Ishikawa (cell line): ENCODE data around the gene HYOU1.
A peak's percentile ranks its signal among the peaks of the same experiment; 100 is the strongest.

Source experiments
- CEBPB ChIP-seq: IDR thresholded peaks from 2 replicates; pipeline ENCODE4 v1.6.1; 2012
- CREB1 ChIP-seq: IDR thresholded peaks from 2 replicates; pipeline ENCODE4 v1.6.1; 2012; ENCODE audit warnings: low read depth
- EGR1 ChIP-seq: IDR thresholded peaks from 2 replicates; pipeline ENCODE4 v1.6.1; 2012
- EP300 ChIP-seq: IDR thresholded peaks from 2 replicates; pipeline ENCODE4 v1.6.1; 2012; ENCODE audit warnings: borderline replicate concordance
- FOXM1 ChIP-seq: IDR thresholded peaks from 2 replicates; pipeline ENCODE4 v1.6.1; 2012; ENCODE audit warnings: low read depth, borderline replicate concordance
- MAX ChIP-seq: IDR thresholded peaks from 2 replicates; pipeline ENCODE4 v1.6.1; 2012
- NFIC ChIP-seq: IDR thresholded peaks from 2 replicates; pipeline ENCODE4 v1.6.1; 2012
- RAD21 ChIP-seq: IDR thresholded peaks from 2 replicates; pipeline ENCODE4 v1.6.1; 2012; ENCODE audit warnings: low read depth
- TAF1 ChIP-seq: IDR thresholded peaks from 2 replicates; pipeline ENCODE4 v1.6.1; 2012; ENCODE audit warnings: low read depth, mild to moderate bottlenecking
- TCF12 ChIP-seq: IDR thresholded peaks from 2 replicates; pipeline ENCODE4 v1.6.1; 2012; ENCODE audit warnings: low read depth
- TEAD4 ChIP-seq: IDR thresholded peaks from 2 replicates; pipeline ENCODE4 v1.6.1; 2012
- USF1 ChIP-seq: IDR thresholded peaks from 2 replicates; pipeline ENCODE4 v1.6.1; 2012
- YY1 ChIP-seq: IDR thresholded peaks from 2 replicates; pipeline ENCODE4 v1.6.1; 2012; ENCODE audit warnings: low read depth
- ZBTB7A ChIP-seq: IDR thresholded peaks from 2 replicates; pipeline ENCODE4 v1.6.1; 2012; ENCODE audit warnings: low read depth
- TF ChIP-seq, protein P1 (sequence below): IDR thresholded peaks from 2 replicates; pipeline ENCODE4 v1.6.1; 2012; ENCODE audit warnings: low read depth, mild to moderate bottlenecking

Gene HYOU1

DNA sequence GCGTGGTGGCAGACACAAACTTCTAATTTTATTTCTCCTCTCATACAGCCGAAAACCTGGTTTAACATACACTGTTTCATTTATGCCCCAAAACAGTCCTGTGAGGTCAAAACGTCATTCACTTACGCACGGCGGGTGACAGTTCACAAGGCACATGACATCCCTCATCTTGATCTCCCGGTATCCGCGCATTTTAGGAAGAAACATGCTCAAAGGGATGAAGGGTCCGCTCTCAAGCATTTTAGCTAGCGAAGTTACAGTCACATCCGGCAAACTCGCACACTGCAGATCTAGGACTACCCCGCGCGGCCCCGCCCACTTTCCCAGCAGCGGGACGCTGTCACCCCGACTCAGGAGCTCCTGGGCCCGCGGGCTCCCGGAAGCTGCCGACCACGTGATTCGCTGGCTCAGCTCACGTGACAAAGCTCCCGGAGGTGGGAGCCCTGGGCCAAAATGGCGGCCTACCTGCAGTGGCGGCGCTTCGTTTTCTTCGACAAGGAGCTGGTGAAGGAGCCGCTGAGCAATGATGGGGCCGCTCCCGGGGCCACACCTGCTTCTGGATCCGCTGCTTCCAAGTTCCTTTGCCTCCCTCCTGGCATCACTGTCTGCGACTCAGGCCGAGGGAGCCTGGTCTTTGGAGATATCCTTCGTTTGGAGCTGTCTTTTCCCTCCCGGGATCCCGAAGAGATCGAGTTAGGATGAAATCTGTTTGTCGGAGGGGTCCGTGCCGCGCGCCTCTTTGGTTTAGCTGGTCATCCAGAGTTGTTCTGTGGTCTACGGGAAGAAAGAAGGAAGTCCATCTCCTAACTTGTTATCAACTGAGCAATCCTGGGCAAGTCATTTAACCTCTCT, 10.6 kb upstream of the HYOU1 start, which contains the start of gene VPS11:
Gene VPS11 (plus strand): TSS at position 448 of the 852 bp plus-strand sequence. CDS start 6 bp downstream, at position 454.
- peak; percentile 76 for TF ChIP-seq MAX
- TF ChIP-seq RAD21: no peak
- TF ChIP-seq, protein P1, sequence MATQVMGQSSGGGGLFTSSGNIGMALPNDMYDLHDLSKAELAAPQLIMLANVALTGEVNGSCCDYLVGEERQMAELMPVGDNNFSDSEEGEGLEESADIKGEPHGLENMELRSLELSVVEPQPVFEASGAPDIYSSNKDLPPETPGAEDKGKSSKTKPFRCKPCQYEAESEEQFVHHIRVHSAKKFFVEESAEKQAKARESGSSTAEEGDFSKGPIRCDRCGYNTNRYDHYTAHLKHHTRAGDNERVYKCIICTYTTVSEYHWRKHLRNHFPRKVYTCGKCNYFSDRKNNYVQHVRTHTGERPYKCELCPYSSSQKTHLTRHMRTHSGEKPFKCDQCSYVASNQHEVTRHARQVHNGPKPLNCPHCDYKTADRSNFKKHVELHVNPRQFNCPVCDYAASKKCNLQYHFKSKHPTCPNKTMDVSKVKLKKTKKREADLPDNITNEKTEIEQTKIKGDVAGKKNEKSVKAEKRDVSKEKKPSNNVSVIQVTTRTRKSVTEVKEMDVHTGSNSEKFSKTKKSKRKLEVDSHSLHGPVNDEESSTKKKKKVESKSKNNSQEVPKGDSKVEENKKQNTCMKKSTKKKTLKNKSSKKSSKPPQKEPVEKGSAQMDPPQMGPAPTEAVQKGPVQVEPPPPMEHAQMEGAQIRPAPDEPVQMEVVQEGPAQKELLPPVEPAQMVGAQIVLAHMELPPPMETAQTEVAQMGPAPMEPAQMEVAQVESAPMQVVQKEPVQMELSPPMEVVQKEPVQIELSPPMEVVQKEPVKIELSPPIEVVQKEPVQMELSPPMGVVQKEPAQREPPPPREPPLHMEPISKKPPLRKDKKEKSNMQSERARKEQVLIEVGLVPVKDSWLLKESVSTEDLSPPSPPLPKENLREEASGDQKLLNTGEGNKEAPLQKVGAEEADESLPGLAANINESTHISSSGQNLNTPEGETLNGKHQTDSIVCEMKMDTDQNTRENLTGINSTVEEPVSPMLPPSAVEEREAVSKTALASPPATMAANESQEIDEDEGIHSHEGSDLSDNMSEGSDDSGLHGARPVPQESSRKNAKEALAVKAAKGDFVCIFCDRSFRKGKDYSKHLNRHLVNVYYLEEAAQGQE: no peak
- peak; percentile 98 for TF ChIP-seq USF1
- no peak for TF ChIP-seq EGR1
- no peak for TF ChIP-seq EP300
- TF ChIP-seq CREB1: no peak
- no peak for TF ChIP-seq NFIC
- TF ChIP-seq FOXM1: no peak
- peak; percentile 98 for TF ChIP-seq YY1
- TF ChIP-seq TCF12: peak; percentile 41
- TF ChIP-seq TAF1: peak; percentile 88
- no peak for TF ChIP-seq CEBPB
- 0 out of 2 replicates have a peak, but pooled peaks have one; percentile 4 for TF ChIP-seq TEAD4
- TF ChIP-seq ZBTB7A: no peak

GRCh38 chr11:119065369-119065768, 8.4 kb upstream of the HYOU1 start:
- TF ChIP-seq MAX: no peak
- TF ChIP-seq RAD21: peak; percentile 30; the same call in 1 of the 2 replicates

- no peak for TF ChIP-seq YY1
- TF ChIP-seq EGR1: no peak
- no peak for TF ChIP-seq MAX
- TF ChIP-seq CEBPB: no peak
- no peak for TF ChIP-seq ZBTB7A
These were observed 5.8 kb upstream of the HYOU1 start for GRCh38 chr11:119062779-119063178.

DNA sequence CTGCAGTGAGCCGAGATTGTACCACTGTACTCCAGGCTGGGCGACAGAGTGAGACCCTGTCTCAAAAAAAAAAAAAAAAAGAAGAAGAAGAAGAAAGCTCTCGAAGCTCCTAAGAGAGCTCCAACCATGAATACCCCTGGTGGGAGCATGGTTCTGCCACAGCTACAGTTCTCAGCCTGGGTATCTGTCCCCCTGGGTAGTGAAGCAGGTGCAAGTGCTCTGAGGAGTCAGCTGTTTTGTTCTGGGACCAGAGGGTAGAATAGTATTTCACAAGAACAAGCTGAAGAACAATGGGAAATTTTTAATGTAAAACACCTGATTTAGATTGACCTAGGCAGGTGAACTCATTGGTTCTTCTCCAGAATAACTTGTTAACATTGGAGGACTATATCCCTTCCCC, 4.3 kb upstream of the HYOU1 start:
- no peak for TF ChIP-seq TCF12
- no peak for TF ChIP-seq EP300
- TF ChIP-seq RAD21: no peak
- no peak for TF ChIP-seq TEAD4
- TF ChIP-seq FOXM1: no peak
- TF ChIP-seq TAF1: no peak
- TF ChIP-seq USF1: no peak
- no peak for TF ChIP-seq CEBPB

DNA sequence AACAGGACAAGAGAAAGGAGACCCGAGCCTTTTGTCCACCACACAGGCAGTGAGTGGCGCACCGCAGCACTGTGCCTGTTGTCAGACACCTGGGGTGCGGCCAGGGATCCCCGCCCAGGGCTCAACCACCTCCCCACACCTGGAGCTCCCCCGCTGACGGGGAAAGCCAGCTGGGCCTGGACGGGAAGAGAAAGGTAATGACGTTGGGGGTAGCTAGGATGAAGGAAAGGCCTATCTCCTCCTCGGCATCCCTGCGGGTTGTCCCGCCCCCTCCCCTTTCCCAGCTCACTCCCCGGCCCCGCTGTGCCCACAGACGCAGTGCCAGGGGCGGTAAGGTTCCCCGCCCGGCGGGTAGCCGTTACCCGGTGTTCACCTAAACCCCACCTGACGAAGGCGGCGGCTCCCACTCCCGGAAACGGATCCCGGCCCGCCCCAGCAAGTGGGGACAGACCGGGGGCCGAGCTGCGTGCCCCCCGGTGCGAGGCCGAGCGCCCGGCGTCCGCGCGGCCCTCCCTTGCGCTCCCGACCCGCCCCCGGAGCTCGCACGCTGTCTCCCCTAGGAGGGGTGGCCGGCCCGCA, 495 bp downstream of the HYOU1 start:
- TF ChIP-seq ZBTB7A (peak; percentile 72; the same call in 1 of the 2 replicates), CREB1 (no peak), MAX (no peak), TCF12 (peak; percentile 50; the same call in 1 of the 2 replicates), RAD21 (no peak), EGR1 (peak; percentile 58)
- TF ChIP-seq, protein P1: no peak

GRCh38 chr11:119055901-119056300, 1.1 kb downstream of the HYOU1 start:
- no peak for TF ChIP-seq ZBTB7A
- TF ChIP-seq USF1: no peak
- TF ChIP-seq TEAD4: no peak
- TF ChIP-seq CREB1: no peak
- TF ChIP-seq MAX: no peak
- no peak for TF ChIP-seq TCF12
- TF ChIP-seq EGR1: no peak
